Skeletal muscle cell (primary cell): ENCODE data around the gene FGG.

ENCODE experiments used
- DNase-seq: peaks from one replicate; pipeline ENCODE4 v3.0.0-alpha.2; 2010; ENCODE audit warnings: low read depth
- H3K4me3 ChIP-seq: 2 replicates; pipeline ENCODE4 v1.5.1; 2011; ENCODE audit warnings: low read depth, mild to moderate bottlenecking, control low read depth, low read length, moderate library complexity

Gene FGG

GRCh38 chr4:154612472-154613414, at the start of gene FGG:
TSS of gene FGG (minus strand) at chr4:154612656. CDS start at chr4:154612609, 47 bp downstream.
- DNase-seq: no peak
- H3K4me3 ChIP-seq: no peak within 1 kb of the TSS

GRCh38 chr4:154660052-154660451, 47.6 kb upstream of the FGG start:
- H3K4me3 ChIP-seq: no peak overlapping the region
- DNase-seq: no peak

- DNase-seq: no peak
- no peak overlapping the region for H3K4me3 ChIP-seq
These were observed 46.4 kb upstream of the FGG start for GRCh38 chr4:154658680-154659405.

- H3K4me3 ChIP-seq: no peak overlapping the region
- DNase-seq: no peak
These were observed 31.0 kb upstream of the FGG start for GRCh38 chr4:154643493-154643892.

GRCh38 chr4:154642373-154643009, 30.0 kb upstream of the FGG start:
- DNase-seq: no peak
- H3K4me3 ChIP-seq: no peak overlapping the region

- H3K4me3 ChIP-seq: no peak overlapping the region
- DNase-seq: no peak
These were observed 28.5 kb upstream of the FGG start for GRCh38 chr4:154640999-154641398.

GRCh38 chr4:154634058-154634457, 21.6 kb upstream of the FGG start:
- H3K4me3 ChIP-seq: no peak overlapping the region
- DNase-seq: no peak

- DNase-seq: no peak
- H3K4me3 ChIP-seq: no peak overlapping the region
These were observed 19.4 kb upstream of the FGG start for GRCh38 chr4:154631828-154632227.

GRCh38 chr4:154630324-154630723, 17.9 kb upstream of the FGG start:
- no peak overlapping the region for H3K4me3 ChIP-seq
- DNase-seq: no peak

- DNase-seq: no peak
- peak overlapping the region; percentile 40 for H3K4me3 ChIP-seq
These were observed 14.5 kb upstream of the FGG start for GRCh38 chr4:154626793-154627484.

- no peak overlapping the region for H3K4me3 ChIP-seq
- DNase-seq: no peak
These were observed 13.5 kb upstream of the FGG start for GRCh38 chr4:154625971-154626370.

- DNase-seq: no peak
- H3K4me3 ChIP-seq: no peak overlapping the region
These were observed 11.5 kb upstream of the FGG start for GRCh38 chr4:154623995-154624394.

GRCh38 chr4:154623436-154623835, 11.0 kb upstream of the FGG start:
- DNase-seq: no peak
- H3K4me3 ChIP-seq: no peak overlapping the region

- no peak for DNase-seq
- no peak overlapping the region for H3K4me3 ChIP-seq
These were observed 10.1 kb upstream of the FGG start for GRCh38 chr4:154622598-154622997.

- DNase-seq: no peak
- H3K4me3 ChIP-seq: no peak overlapping the region
These were observed 7.7 kb upstream of the FGG start for GRCh38 chr4:154620111-154620510.

- no peak for DNase-seq
- no peak overlapping the region for H3K4me3 ChIP-seq
These were observed 6.4 kb upstream of the FGG start for GRCh38 chr4:154618708-154619315.

- DNase-seq: no peak
- H3K4me3 ChIP-seq: no peak overlapping the region
These were observed 5.4 kb upstream of the FGG start for GRCh38 chr4:154617820-154618317.

- no peak overlapping the region for H3K4me3 ChIP-seq
- DNase-seq: no peak
These were observed 4.3 kb upstream of the FGG start for GRCh38 chr4:154616731-154617130.

GRCh38 chr4:154616287-154616686, 3.8 kb upstream of the FGG start:
- H3K4me3 ChIP-seq: no peak overlapping the region
- no peak for DNase-seq
